Measurements from ENCODE around the gene ARL4A.

Gene ARL4A

GRCh38 chr7:12730523-12730922 lies 43.1 kb downstream of the ARL4A start:
- H3K27me3 ChIP-seq (ENCODE audit: low read depth, low read length): no peaks in the 10 kb centered on the region
- H3K4me3 ChIP-seq (ENCODE audit: low read length): no peak overlapping the region
- no peaks in the 10 kb centered on the region for H3K4me1 ChIP-seq (ENCODE audit: low read length)
- TF ChIP-seq EZH2phosphoT487 (IDR thresholded peaks at IDR 0.05; ENCODE audit: low read depth): no peak
- TF ChIP-seq, protein P1, sequence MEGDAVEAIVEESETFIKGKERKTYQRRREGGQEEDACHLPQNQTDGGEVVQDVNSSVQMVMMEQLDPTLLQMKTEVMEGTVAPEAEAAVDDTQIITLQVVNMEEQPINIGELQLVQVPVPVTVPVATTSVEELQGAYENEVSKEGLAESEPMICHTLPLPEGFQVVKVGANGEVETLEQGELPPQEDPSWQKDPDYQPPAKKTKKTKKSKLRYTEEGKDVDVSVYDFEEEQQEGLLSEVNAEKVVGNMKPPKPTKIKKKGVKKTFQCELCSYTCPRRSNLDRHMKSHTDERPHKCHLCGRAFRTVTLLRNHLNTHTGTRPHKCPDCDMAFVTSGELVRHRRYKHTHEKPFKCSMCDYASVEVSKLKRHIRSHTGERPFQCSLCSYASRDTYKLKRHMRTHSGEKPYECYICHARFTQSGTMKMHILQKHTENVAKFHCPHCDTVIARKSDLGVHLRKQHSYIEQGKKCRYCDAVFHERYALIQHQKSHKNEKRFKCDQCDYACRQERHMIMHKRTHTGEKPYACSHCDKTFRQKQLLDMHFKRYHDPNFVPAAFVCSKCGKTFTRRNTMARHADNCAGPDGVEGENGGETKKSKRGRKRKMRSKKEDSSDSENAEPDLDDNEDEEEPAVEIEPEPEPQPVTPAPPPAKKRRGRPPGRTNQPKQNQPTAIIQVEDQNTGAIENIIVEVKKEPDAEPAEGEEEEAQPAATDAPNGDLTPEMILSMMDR (IDR thresholded peaks at IDR 0.05; ENCODE audit: low read depth, low read length): no peak
- H4K20me1 ChIP-seq (ENCODE audit: insufficient read depth, low read length): no peaks in the 10 kb centered on the region
- H3K36me3 ChIP-seq (replicated peaks; ENCODE audit: low read depth, low read length): no peaks in the 10 kb centered on the region
- no peak overlapping the region for H3K9ac ChIP-seq (ENCODE audit: low read length)
- H3K79me2 ChIP-seq (ENCODE audit: low read length): no peaks in the 10 kb centered on the region
- H3K4me2 ChIP-seq (ENCODE audit: low read length): no peak overlapping the region
- no peak overlapping the region for H2AFZ ChIP-seq (ENCODE audit: low read depth, low read length)
- H3K27ac ChIP-seq (ENCODE audit: low read length): no peak overlapping the region
- H3K9me3 ChIP-seq (ENCODE audit: insufficient read depth, low read length): no peaks in the 10 kb centered on the region

GRCh38 chr7:12731214-12731656 lies 43.8 kb downstream of the ARL4A start:
- Histone ChIP-seq H3K4me1 (ENCODE audit: low read length) (no peaks in the 10 kb centered on the region), H3K27ac (ENCODE audit: low read length) (no peak overlapping the region), H3K4me3 (ENCODE audit: low read length) (no peak overlapping the region)

DNA sequence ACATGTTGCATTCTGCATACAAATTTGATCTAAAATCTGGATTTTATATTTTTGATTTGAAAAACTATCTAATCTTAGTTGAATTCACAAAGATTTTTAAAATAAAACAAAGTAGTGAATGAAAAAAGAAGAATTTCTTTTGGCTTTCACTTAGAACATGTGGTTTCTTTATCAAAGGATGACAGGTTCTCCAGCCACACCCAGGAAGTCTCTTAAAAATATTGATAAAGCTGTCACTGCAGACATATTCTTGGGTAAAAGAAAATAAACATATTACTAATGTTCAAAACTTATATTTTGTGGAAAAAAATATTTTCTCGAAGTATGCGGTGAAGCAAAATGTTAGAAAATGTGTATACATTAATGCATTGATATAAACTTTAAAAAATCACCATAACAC lies 44.3 kb downstream of the ARL4A start:
- no peaks in the 10 kb centered on the region for H3K9me3 ChIP-seq (ENCODE audit: insufficient read depth, low read length)
- no peak overlapping the region for H3K4me3 ChIP-seq (ENCODE audit: low read length)
- H3K4me2 ChIP-seq (ENCODE audit: low read length): no peak overlapping the region
- no peaks in the 10 kb centered on the region for H3K4me1 ChIP-seq (ENCODE audit: low read length)
- H3K9ac ChIP-seq (ENCODE audit: low read length): no peak overlapping the region
- no peaks in the 10 kb centered on the region for H3K36me3 ChIP-seq (replicated peaks; ENCODE audit: low read depth, low read length)
- no peaks in the 10 kb centered on the region for H3K79me2 ChIP-seq (ENCODE audit: low read length)
- no peaks in the 10 kb centered on the region for H4K20me1 ChIP-seq (ENCODE audit: insufficient read depth, low read length)
- no peak for TF ChIP-seq EZH2phosphoT487 (IDR thresholded peaks at IDR 0.05; ENCODE audit: low read depth)
- TF ChIP-seq, protein P1 (IDR thresholded peaks at IDR 0.05; ENCODE audit: low read depth, low read length): no peak
- H3K27me3 ChIP-seq (ENCODE audit: low read depth, low read length): no peaks in the 10 kb centered on the region
- no peak overlapping the region for H3K27ac ChIP-seq (ENCODE audit: low read length)
- H2AFZ ChIP-seq (ENCODE audit: low read depth, low read length): no peak overlapping the region

More at GRCh38 chr7:12731214-12731656, 43.8 kb downstream of the ARL4A start:
- Histone ChIP-seq H3K79me2 (ENCODE audit: low read length) (no peaks in the 10 kb centered on the region), H3K27me3 (ENCODE audit: low read depth, low read length) (no peaks in the 10 kb centered on the region), H3K9me3 (ENCODE audit: insufficient read depth, low read length) (no peaks in the 10 kb centered on the region), H3K36me3 (replicated peaks; ENCODE audit: low read depth, low read length) (no peaks in the 10 kb centered on the region), H2AFZ (ENCODE audit: low read depth, low read length) (no peak overlapping the region), H4K20me1 (ENCODE audit: insufficient read depth, low read length) (no peaks in the 10 kb centered on the region), H3K9ac (ENCODE audit: low read length) (no peak overlapping the region), H3K4me2 (ENCODE audit: low read length) (no peak overlapping the region)
- no peak for TF ChIP-seq EZH2phosphoT487 (IDR thresholded peaks at IDR 0.05; ENCODE audit: low read depth)
- TF ChIP-seq, protein P1 (IDR thresholded peaks at IDR 0.05; ENCODE audit: low read depth, low read length): no peak

DNA sequence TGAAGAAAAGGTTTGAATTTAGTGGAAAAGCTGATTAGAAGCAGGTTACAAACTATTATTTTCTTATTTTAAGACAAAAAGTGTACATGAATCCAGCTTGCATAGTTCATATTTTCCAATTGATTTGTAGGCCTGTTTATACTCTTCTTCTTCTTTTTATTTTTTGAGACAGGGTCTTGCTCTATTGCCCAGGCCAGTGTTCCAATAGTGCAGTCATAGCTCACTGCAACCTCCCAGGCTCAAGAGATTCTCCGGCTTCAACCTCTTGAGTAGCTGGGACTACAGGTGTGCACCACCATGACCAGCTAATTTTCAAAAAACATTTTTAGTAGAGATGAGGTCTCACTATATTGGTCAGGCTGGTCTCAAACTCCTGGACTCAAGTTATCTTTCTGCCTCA lies 45.0 kb downstream of the ARL4A start:
- H3K27ac ChIP-seq (ENCODE audit: low read length): no peak overlapping the region
- H3K27me3 ChIP-seq (ENCODE audit: low read depth, low read length): no peaks in the 10 kb centered on the region
- no peaks in the 10 kb centered on the region for H3K79me2 ChIP-seq (ENCODE audit: low read length)
- no peak overlapping the region for H3K9ac ChIP-seq (ENCODE audit: low read length)
- H2AFZ ChIP-seq (ENCODE audit: low read depth, low read length): no peak overlapping the region
- TF ChIP-seq EZH2phosphoT487 (IDR thresholded peaks at IDR 0.05; ENCODE audit: low read depth): no peak
- TF ChIP-seq, protein P1 (IDR thresholded peaks at IDR 0.05; ENCODE audit: low read depth, low read length): no peak
- no peaks in the 10 kb centered on the region for H4K20me1 ChIP-seq (ENCODE audit: insufficient read depth, low read length)
- no peak overlapping the region for H3K4me2 ChIP-seq (ENCODE audit: low read length)
- H3K36me3 ChIP-seq (replicated peaks; ENCODE audit: low read depth, low read length): no peaks in the 10 kb centered on the region
- no peak overlapping the region for H3K4me3 ChIP-seq (ENCODE audit: low read length)
- H3K9me3 ChIP-seq (ENCODE audit: insufficient read depth, low read length): no peaks in the 10 kb centered on the region
- H3K4me1 ChIP-seq (ENCODE audit: low read length): no peaks in the 10 kb centered on the region

Data from OCI-LY3 (cell line).